Non-pigmented ciliary epithelial cell (primary cell): Measurements from ENCODE around the gene COL25A1.
"Not testable (repeated sequence)": the region's sequence is repeated elsewhere in the genome, so short reads cannot be mapped to it uniquely, and the experiment has no call there.

Experiments used
- DNase-seq: peaks from one replicate; pipeline ENCODE4 v3.0.0-alpha.2; 2010; ENCODE audit warnings: low read depth

COL25A1 gene

DNA sequence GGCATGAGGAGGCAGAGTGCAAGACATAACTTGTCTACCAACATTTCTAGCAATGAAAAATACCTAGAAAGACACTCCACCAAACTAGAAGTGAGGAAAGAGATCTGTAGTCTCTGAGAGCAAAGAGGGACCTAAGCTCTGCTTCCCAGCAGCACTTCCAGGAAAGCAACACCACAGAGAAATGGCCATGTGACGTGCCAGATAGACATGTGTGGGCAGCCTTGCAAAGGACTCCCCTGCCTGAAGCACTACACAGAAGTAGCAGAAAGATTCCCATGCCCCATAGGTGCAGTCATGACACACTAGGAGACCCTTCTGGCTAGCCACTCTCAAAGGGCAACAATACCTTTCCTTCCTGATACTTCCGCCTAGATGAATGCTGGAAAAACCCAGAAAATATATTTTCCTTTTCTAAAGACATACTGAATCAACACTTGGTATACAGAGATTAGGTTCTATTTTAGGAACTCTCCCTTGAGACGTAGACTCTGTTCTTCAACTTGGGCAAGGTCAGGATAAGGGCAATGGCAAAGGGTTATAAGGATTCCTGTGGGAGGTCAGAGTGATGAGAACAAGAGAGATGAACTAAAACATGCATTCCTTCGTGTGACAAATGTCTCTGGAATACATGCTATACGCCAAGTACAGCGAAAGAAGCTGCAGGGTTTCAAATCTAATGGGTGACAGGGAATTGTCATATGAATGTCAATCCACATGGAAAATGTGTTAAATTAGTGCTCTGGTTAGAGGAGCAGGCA, 352.1 kb downstream of the COL25A1 start:
- no peak for DNase-seq

DNA sequence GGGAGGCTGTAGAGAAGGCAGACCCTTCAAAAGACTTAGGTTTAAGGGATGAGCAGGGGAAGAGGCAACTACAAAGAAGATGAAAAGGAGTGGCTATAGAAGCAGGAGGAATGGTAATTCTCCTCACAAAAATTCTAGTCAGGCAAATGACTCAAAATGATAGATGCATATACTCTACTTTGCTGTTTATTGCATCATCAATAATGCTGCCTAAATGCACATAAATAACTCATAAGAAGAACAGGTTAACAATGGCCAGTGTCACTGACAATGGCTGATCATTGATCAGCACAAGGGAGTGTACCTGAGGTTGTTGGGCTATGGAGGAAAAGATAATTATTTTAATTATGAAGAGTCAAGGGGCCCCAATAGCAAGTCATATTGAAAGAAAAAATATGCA, 354.9 kb downstream of the COL25A1 start:
- DNase-seq, result no peak

DNA sequence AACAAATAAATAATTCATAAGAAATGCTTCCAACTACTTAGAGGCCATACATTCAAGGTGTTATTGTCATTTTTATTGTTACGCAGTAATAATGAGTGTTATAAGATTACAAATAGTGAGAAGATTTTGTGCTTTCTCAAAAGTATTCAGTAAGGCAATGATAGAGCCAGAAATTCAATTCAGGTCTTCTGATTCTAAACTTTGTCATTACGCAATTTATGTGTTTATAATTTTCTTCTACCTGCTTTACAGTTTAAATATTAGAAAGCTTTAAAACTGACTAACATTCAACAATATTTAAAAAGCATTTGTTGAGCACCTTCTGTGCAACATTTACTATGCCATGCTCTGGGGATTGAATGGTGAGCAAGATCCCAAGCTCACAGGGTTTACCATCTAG, 356.2 kb downstream of the COL25A1 start:
- DNase-seq, result no peak

DNA sequence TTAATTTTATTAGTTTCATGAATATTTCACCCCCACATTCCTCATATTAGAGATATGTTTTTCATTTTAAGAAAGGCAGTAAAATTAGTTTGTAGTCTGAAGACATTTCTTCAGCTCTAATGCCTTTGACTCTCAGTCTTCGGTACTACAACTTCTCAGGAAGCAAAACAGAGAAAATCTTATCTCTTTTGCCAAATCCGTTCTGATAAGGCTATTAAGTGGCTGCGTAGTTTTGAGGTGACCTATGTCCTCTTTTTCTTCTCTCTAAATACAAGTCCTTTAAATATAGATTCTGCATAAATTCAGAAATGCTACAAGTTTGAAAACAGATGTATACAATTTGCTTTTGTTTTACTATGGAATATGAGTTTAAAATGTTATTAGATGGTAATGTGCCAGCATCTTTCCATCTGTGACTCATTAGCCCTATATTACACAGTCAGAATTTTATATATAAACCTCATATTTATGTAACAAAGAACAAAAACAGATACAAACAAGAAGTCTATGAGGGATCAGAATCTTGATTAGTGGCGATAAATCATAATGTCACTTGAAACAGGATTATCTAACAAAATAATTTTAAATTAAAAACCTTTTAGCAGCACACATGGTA, 358.4 kb downstream of the COL25A1 start:
- DNase-seq, result no peak

DNA sequence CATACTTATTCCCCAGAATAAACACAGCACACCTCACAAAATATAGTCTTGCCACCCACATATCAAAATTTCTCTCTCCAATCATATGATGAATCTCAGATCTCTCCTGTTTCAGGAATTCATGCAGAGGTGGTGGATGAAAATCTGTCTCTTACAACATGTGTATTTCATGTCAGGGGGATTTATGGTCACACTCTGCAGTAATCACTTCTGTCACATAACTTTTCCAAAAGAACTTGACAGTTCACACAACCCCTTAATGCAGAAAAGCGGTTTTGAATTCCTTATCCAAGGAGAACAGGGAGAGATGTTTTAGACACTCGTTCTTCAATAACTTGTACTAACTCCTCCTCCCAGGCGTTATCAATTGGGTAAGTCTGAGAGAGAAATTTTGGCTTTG, 359.1 kb downstream of the COL25A1 start:
- no peak for DNase-seq

DNA sequence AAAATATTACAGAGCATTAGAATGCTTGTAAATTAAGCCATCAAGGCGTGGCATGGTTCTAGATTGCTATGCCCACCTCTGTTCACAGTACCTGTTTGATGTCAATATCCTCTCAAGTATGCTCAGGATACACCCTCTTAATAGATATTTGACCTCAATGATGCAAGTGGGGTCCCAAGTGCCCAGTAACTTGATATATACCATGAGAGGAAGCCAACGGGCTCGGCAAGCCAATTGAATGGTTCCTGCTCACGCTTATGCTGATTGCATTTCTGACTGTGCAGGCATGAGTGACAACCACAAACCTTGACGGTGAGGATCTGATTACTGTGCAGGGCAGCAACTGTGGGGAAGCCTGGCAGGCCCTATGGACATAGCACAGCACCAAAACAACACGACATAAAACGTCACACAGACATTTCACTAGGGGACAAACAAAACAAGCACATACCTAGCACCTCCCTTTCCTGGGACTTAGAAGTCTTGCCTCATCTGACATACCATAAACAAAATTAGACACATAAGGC, 360.5 kb downstream of the COL25A1 start:
- no peak for DNase-seq

DNA sequence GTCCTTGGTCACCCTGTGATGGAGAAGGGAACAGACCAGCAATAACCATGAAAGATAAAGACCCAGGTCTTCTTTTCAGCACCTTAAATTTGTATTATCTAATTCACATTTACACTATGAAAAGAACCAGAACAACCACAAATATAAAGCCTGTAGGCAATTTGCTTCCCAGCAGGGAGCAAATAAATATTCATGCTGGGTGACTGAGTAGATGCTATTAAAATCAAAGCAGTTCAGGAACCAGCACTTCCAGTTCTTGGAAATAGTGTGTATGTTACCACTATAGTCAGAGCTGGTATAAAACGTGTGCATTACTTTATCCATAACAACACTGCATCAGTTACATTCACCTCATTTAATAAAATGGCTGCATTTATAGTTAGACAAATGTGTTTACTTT, 361.8 kb downstream of the COL25A1 start:
- no peak for DNase-seq

DNA sequence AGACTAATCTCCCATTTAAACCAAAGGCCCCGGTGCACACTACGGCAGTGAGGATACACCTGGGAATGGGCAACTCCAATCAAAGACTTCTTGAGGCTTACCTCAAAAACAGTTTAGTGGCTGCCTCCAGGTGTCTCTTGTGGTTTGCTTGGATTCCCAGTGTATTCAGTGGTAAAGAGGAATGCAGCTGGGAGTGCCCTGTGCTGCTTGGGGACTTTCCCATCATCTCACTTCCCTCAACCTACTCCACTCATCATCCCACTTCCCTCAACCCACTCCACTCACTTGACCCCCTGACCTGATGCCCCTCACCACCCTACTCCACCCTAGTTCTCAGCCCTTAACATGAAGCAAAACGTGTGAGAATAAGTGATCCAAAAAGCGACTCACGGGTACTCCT, 362.3 kb downstream of the COL25A1 start:
- no peak for DNase-seq

DNA sequence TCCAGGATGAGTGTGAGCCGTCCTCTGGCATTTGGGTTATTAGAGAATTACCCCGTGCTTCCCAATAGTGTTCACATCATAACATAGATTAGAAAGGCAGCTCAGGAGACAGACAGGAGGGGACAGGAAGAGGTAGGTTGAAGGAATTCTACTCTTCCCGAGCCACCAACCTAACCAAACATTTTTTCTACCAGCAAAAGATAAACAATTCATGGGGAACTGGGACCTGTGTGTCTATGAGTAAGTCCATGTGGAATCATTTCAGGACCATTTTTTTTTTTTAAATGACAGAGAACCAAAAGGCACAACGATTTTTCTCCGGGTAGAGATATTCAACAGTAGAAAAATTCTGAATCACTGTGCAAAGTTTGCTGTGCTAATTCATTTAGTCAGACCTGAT, 365.4 kb downstream of the COL25A1 start:
- DNase-seq, result no peak

DNA sequence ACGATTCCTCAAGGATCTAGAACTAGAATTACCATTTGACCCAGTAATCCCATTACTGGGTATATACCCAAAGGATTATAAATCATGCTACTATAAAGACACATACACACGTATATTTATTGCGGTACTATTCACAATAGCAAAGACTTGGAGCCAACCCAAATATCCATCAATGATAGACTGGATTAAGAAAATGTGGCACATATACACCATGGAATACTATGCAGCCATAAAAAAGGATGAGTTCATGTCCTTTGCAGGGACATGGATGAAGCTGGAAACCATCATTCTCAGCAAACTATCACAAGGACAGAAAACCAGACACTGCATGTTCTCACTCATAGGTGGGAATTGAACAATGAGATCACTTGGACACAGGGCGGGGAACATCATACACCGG, 368.5 kb downstream of the COL25A1 start:
- DNase-seq, result not testable (repeated sequence)

DNA sequence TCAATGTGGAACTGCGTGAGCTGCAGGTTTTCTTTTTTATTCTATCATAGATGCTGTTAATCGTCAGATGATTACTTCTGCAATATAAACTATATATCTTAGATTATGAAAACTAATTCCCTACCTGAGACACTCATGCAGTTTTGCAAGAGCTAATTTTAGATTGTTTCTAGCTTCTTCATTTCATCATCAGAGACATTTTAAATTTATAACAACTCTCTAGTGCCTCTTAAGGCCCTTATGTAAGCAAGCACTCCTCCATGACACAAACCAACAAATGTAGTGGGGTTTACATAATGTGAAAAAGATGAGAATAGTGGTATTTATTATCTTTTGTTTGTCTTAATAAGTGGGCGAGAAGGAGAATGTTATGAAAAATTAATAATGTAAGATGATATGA, 369.4 kb downstream of the COL25A1 start:
- no peak for DNase-seq

DNA sequence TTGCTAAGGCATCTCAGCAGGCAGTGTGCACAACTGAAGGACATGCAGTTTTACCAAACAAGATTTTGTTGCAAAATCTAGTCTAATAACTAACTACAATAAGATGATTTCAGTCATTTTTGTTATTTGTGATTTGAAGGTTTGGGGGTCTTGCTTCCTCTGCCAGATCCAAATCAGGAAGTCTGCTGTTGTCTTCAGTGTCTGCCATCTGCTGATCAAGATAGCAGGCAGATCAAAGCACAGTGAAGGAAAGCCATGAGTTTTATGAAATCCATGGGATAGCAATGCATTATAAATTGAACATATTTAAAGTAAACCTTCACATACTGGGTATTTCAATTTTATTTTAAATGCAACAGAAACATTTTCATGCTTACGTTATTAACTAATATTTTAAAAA, 370.5 kb downstream of the COL25A1 start:
- DNase-seq, result no peak

DNA sequence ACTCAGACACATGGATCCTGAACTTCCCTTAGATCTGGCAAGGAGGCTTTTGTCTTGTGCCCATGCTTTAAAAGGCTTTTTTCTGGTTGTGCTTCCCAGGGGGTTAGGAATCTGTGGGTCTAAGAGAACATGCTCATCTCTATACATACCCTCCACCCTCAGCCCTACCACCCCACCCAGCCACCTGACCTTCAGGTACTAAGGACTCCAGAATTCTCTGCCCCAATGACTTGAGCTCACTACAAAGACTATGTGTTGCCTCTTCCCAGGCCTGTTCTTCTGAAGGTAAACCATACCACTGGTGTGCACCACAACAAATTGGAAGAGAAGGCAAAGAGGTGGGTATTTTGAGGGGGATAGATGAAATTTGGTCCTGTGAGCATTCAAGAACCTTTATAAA, 372.3 kb downstream of the COL25A1 start:
- DNase-seq, result no peak

DNA sequence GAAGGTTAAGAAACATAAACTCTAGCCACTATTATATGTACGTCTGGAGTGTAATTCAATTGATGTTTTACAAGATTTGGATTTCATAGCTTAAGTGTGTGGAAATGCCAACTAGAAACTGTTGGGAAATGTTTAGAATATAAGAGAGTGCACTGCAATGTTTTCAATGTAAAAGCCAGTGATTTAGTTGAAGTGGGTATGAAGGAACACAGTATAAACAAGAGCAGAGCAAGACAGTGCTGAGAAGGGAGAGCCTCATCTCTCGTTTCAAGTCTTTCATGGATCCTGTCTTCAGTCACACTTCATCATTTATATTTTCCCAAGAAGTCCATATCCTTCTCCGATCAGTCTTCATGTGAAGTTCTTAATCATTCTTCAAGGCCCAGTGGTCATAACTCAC, 375.7 kb downstream of the COL25A1 start:
- no peak for DNase-seq

DNA sequence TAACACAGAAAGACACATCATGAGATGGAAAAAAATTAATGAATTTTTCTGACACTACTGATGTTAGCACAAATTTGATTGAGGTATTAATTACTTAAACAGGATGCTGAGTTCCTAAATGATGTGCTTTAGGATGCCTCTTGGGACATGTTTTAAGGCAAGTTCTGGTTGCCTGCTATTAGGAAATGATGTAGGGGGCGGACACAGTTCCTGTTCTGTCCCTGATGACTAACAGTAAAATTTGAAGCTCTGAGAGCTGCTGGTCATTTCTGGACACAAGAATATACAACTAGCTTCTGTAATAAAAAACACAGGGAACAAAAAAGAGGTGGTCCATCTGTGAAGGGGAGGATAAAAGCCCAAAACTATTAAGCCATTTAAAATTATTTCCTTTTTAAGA, 376.4 kb downstream of the COL25A1 start:
- no peak for DNase-seq

DNA sequence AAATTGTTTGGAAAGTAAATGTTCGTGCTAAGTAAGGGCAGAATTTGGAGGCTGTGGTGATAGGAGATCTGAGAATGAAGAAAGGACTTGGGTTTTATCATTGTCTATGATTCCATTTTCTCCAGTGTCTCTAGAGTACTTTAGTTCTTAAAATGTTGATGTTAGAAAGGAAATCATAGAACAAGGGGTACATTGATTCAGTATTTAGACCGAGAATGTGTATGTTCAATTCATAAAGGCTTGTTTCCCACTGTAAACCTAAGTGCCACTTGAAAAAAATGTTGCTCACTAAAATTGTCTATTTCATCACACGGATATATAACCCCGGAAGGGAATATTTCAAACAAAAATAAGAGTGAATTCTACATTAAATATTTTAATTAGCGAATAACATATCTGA, 380.3 kb downstream of the COL25A1 start:
- DNase-seq, result no peak

DNA sequence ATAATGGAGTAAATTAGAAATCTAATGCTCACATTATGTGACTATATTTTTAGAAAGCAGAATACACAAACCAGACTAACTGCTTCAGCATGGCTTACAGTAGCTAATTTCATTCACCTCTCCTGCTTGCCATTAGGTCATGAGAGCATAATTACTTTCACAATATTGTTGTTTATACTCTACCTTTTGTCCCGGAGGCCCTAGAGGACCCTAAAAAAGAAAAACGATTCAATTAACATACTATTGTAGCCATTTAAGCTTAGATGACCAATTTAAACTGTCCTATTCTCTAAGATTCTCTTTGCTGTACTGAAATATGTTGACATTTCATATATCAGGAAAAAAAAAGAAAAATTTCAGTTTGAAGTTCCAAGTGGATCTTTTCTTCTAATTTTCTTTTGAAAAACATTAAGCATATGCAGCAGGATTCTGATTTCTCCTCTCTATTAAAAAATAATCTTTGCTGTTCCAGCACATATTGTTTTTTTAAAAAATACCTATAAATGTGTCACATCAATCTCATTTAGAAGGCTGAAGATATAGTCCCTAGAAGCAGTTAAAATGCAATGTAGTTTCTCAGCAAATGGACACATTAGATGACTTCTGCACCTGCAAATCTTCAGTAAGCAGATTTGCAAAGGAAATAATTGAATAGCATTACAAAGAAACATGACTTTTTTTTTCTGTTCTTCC, 381.9 kb downstream of the COL25A1 start:
- no peak for DNase-seq

DNA sequence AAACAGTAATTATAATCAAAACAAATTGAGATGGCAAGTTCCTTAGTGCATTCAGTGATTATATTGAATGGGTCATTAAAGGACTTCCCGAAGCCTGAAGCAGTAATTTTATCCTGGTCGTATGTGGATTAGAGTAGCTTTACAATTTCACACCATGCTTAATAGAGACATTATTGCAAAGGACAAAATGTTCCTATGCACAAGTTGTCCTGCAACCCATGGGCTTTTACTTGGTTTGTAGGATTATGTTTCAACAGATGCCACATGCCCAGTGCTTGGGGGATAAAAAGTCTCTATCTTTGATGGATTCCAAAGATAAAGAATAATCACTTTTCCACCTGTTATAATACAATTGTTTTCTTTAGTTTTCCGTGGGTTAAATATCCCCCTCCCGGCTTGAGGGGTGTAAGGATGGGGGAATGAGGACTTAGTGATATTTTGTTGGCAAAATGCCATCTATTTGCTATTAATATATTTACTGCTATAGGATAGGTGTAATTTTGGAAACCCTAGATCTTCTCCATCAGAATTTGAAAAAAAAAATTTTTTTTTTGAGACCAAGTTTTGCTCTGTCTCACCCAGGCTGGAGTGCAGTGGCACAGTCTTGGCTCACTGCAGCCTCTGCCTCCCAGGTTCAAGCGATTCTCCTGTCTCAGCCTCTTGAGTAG, 383.1 kb downstream of the COL25A1 start:
- DNase-seq, result no peak

DNA sequence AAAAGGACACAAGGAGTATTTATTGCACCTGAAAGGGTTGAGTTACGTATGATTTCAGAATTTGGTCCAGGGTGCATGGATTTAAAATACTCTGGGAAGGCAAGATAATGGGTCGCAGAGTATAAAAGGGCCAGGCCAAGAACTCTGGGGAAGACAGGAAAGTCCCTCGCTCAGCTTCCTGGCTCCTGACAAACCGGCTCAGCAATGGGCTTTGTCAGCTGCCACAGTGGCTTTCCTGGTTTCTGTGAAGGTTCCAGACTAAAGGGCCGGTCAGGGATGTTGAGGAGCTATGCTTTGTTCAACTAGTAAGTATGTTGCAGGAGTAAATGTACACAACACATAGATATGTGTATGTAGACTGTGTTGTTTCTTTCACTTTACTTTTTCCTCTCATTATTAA, 385.2 kb downstream of the COL25A1 start:
- no peak for DNase-seq

DNA sequence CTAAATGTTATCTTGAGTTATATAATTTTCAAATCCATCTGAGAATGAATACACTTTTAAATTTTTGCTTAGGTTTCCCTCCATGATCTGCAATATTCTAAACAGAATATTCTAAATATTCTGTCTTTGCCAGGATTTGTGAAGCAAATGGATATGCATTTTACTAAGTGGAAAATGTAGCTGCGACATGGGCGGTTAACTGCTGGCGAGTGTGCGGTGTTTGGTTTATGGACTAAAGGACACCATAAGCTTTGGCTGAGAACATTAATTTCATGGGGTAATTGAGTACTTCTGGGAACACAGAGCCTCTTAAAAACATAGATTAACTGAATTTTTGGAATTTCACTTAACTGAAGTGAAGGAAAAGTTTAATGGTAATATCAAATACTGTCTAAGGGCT, 385.8 kb downstream of the COL25A1 start:
- DNase-seq, result no peak

DNA sequence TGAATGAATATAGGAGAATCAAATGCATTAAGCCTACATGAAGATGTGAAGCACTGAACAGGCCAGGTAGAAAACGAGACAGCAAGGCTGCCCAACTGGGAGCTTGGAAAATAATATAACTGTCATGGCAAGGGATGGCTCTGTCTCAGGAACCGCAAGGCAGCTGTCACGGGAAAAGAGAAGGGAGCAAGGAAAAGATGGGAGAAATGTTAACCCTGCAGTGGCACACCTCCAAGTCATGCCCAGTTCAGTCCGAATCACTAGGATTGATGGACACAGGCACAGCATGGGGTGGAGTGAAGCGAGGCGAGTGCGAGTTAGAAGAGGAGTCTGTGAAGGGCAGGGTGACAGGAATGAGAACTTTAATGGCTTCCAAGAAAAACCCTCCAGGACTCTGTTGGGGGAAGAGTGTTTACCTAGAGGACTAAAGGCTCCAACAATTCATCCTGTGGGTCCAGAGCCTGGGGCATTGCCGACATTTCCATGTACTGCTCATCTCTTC, 395.5 kb downstream of the COL25A1 start:
- DNase-seq, result no peak

DNA sequence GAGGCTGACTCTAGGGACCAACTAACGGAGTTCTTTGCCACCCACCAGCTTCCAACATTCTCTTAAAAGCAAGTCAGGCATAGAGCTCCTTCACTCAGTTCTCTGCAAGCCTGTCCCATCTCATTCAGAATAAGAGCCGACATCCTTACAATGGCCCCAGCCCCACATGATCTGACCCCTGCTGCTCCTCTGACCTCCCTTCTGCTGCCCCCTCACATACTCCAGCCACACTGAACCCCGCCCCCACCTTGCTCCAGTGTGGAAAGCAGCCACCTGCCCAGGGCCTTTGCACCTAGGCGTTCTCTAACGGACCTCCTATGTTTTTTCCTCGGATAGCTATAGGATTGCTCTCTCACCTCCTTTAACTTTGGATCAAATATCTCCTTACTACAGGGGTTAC, 396.5 kb downstream of the COL25A1 start:
- no peak for DNase-seq
